SH-SY5Y (cell line): ENCODE measurements around the gene SLC30A5.

Source experiments
- GATA2 ChIP-seq: IDR thresholded peaks from 2 replicates; pipeline ENCODE4 v1.6.1; 2011; ENCODE audit warnings: mild to moderate bottlenecking, low read depth, low read length
- GATA3 ChIP-seq: IDR thresholded peaks from 2 replicates; pipeline ENCODE4 v1.6.1; 2011; ENCODE audit warnings: low read depth, mild to moderate bottlenecking, low read length, moderate library complexity

Gene SLC30A5

DNA sequence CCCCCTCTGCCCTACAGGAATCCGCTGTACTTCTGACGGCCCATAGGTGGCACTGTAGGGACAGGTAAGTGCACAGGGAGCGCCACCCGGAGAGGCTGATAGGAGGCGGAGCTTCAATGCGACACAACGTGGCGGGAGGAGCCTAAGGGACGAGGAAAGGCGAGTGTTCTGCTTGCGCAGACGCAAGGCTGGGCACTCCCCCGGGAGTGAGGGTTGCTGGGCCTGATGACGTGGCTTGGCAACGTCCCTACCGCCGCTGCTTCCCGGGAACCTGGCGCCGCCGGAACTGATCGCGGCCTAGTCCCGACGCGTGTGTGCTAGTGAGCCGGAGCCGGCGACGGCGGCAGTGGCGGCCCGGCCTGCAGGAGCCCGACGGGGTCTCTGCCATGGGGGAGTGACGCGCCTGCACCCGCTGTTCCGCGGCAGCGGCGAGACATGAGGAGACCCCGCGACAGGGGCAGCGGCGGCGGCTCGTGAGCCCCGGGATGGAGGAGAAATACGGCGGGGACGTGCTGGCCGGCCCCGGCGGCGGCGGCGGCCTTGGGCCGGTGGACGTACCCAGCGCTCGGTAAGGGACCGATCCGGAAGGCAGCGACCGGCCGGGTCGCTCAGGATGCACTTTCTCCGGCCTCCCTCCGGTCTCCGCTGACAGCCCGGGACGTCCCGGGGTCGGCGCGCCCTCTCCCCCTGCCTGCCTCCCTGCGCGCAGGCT, at the start of gene SLC30A5:
Gene SLC30A5, plus strand, starts transcription at position 244 of the 712 bp plus-strand sequence. Its CDS starts 242 bp downstream, at position 486.
- TF ChIP-seq GATA2 = no peak
- no peak for TF ChIP-seq GATA3

DNA sequence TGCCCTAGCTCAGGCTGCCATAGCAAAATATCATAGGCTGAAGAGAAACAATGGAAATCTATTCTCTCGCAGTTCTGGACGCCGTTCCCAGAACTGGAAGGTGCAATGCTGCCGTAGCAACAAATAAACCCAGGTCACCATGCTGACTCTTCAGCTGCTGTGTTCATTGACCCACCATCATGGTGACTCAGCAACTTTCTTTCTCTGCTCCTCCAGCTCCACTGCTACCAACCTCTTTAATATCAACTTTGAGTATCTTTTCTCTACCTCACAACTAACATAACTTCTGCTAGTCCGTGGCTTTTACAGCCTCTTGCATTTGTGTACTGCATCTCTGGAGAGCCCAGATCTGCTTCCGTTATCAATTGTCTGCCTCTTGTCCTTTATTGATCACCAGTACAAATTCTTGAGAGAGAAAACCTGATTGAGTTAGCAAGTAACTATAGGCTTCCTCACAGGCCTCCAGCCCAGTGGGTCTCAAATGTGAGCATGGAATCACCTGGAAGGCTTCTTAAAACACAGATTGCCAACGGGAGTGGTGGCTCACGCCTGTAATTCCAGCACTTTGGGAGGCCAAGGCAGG, 47.3 kb upstream of the SLC30A5 start:
- TF ChIP-seq GATA2 (no peak), GATA3 (no peak)

DNA sequence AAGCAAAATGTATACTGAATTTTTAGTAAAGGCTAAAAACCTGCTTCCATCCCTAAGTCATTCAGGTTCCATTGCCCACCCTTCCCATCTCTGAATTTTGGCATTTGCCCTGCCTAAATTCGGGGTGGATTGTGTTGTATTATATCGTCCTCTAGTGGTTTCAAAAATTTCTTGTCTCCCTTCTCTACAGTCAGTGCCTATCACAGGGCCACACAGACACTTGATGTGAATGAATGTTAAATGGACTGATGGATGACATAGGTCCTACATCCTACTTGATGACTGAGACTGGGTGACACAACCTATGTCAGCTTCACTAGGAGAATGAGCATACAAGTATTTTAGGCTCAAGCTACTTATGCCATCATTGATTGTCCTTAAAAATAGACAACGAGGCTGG, 45.6 kb upstream of the SLC30A5 start:
- TF ChIP-seq GATA3 (no peak), GATA2 (no peak)

DNA sequence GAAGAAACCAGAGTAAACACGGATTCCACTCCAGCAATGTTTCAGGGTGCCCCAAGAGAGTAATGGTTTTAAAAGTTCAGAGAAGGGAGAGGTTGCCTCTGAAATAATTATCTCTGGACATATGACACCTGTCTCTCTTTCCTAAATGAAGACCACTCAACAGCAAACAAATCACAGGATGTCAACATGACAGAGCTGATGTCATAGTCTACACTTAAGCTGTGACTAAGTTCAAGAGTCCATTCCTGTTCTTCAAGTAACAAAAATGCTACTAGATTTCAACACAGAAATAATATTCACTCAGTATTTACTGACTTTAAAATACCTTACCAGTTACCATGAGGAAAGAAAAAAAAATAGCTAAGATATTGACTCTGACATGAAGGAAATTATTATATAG, 44.7 kb upstream of the SLC30A5 start:
- TF ChIP-seq GATA3 = no peak
- TF ChIP-seq GATA2 = no peak

DNA sequence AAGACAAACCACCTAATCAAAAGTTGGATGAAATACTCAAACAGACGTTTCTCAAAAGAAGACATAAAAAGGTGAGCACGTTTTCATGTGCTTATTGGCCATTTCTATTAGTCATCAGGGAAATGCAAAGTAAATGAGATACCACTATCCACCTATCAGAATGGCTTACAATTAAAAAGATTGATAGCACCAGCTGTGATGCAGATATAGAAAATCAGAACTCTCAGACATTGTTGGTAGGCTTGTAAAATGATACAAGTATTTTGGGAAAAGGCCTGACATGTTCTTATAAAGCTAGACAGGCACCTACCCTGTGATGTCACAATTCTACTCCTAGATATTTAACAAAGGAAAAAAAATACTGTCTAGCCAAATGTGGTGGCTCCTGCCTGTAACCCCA, 44.0 kb upstream of the SLC30A5 start:
- TF ChIP-seq GATA2 (no peak), GATA3 (no peak)

DNA sequence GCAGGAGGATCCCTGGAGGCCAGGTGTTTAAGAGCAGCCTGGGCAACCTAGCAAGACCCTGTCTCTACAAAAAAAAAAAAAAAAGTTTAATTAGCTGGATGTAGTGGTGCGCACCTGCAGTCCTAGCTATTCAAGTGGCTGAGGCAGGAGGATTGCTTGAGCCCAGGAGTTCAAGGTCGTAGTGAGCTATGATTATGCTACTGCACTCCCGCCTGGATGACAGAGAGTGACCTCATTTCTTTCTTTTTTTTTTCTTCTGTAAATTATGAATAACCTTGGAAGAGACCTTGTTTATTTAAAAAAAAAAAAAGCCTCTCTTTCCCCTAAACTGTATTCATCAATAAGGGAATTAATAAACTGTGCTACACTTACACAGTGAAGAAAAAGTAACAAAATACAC, 43.6 kb upstream of the SLC30A5 start:
- TF ChIP-seq GATA3 = no peak
- no peak for TF ChIP-seq GATA2

DNA sequence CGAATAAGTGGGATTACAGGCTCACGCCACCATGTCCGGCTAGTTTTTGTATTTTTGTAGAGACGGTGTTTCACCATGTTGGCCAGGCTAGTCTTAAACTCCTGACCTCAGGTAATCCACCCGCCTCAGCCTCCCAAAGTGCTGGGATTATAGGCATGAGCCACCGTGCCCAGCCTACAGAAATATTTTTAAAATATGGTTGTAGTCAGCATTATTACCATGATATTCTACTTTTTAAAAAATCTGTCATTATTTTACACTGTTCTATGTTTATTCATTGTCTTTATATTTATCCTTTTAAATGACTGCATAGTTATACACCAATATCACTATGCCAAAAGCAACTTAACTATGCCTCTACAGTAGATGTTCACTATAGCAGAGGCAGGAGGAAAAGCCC, 41.6 kb upstream of the SLC30A5 start:
- no peak for TF ChIP-seq GATA3
- TF ChIP-seq GATA2 = no peak

DNA sequence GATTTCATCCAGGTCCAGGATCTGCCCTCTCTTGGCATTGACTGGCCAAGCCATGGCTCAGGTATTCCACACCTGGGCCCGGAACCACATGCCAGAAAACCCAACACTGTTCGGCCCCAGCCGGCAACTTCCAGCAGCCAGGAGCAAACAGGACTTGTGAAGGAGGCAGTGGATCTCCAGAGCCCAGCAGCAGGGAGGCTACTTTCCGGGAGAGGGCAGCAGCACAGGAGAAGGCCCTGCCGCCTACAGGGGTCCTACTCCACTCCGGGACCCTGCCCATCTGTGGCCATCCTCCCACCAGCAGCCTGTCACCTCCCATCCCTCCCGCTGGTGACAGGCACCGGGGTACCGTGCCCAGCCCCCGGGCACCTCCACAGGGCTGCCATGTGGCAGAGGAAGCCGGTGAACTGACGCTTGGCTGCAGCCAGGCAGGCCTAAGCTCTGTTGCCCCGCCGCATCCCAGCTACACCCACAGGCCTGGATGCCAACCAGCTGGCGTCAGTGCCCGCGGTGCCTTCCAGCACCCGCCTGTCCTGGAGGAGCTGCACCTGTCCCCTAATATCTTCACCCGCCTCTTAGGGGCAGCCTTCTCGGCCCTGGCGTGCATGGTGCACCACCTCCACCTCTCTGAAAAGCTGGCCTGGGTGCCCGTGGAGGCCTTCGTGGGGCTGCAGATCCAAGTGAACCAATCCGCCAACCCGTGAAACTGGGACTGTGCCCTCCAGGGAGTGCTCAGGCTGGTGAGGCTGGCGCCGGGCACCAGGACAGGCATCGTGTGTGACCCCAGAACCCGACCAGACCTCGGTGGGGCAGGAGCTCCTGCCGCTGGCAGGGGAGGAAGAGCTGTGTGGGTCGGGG, 18.9 kb upstream of the SLC30A5 start:
- TF ChIP-seq GATA2 (no peak), GATA3 (no peak)

DNA sequence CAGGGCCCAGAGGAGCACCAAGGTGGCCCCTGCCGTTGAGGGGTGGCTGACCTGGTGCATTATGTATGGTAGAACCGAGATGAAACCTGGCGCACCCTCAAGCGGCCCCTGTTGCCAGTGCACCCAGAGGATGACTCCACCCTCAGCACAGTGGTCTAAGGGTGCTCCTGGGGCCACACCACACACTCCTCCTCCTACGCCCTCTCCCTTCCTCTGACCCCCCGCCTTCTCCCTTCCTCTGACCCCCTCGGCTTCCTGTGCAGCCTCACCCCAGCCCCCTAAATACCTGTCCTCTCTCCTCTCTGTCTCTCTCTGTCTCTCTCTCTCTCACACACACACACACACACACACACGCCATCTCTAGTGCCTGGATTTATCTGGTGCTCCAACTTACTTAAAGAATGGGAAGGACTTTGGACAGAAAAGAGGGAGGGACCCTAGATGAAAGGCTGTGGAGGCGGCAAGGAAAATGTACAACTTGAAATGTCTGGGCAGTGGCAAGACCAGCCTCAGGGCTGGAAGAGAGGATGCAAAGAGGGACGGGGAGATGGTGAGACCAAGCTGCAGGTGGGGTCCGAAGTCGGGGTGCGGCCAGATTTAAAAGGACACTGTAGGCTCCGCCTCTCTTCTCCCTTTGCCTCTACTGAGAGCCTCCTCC, 18.2 kb upstream of the SLC30A5 start:
- no peak for TF ChIP-seq GATA3
- no peak for TF ChIP-seq GATA2

DNA sequence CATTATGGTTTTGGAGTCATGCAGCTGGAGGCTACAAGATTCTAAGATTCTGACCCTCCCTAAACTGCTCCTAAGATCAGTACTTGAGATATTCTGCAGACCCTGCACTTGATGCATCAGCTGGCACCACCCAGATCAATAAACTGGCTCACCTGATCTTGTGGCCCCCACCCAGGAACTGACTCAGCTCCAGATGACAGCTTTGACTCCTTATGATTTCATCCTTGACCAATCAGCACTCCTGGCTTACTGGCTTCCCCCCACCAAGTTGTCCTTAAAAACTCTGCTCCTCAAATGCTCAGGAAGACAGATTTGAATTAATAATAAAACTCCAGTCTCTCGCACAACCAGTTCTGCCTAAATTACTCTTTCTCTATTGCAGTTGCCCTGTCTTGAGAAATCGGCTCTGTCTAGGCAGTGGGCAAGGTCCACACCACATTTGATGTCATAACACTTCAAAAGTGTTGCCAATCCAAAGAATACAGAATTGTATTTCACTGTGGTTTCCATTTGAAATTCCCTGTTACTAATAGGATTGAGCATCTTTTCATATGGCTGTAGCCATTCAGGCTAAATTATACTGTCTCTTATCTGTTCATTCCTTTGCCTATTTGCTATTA, 14.8 kb upstream of the SLC30A5 start:
- TF ChIP-seq GATA2 (no peak), GATA3 (no peak)

DNA sequence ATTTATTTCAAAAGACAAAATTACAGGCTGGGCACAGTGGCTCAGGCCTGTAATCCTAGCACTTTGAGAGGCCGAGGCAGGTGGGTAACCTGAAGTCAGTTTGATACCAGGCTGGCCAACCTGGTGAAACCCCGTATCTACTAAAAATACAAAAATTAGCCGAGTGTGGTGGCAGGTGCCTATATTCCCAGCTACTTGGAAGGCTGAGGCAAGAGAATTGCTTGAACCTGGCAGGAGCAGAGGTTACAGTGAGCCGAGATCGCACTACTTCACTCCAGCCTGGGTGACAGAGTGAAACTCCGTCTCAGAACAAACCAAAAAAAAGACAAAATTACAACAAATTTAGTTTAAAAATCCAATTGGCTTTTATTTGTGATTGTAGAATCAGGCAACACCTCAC, 14.3 kb upstream of the SLC30A5 start:
- TF ChIP-seq GATA2 = no peak

DNA sequence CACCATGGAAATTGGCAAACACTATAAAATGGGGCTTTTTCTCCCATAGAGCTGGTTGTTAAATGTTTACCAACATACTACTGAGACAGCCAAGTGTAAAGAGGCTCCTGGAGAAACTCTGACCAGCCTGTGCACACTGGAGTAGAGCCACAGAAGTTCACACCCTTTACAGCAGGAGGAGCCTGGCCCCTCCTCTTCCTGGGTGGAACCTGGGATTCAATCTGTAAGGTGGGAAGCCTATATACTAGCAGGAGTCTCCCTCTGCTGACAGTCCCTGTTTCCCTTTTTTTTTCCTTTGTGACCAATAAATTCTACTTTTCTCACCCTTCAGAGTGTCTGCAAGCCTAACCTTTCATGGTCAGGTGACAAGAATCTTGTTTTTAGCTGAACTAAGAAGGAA, 10.4 kb upstream of the SLC30A5 start:
- no peak for TF ChIP-seq GATA2
- no peak for TF ChIP-seq GATA3

DNA sequence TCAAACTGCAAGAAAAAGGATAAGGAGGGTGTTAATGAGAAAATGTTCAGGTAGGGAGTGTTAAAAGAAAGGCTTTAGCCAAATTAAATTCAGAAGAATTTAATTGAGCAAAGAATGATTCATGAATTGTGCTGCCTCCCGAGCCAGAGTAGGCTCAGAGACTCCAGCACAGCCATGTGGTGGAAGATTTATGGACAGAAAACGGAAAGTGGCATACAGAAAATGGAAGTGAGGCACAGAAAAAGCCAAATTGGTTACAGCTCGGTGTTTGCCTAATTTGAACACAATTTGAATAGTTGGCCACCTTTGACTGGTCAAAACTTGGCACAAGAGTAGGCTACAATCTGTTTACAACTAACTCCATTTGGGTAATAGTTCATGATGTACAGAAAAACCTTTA, 9.6 kb upstream of the SLC30A5 start:
- TF ChIP-seq GATA2 = no peak
- TF ChIP-seq GATA3 = no peak

DNA sequence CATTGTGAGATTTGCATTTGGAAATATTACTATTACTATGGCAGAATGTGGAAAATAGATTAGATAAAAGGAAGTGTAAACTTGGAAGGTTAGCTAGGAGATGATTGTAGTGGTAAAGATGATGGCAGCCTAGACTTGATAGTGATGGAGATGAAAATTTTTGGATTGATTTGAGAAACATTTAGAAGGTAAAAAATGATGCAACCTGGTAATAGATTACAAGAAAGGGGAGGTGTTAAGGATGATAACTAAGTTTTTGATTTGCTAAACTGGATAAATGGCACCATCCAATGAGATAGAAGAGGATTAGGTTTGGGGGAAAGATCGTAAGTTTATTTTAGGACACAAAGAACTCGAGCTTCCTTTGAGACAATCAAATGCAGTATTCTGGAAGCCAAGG, 8.9 kb upstream of the SLC30A5 start:
- TF ChIP-seq GATA2 (no peak), GATA3 (no peak)
